ENCODE results near the gene SAMD4A.
A peak's percentile ranks its signal among the peaks of the same experiment; 100 is the strongest.

Gene SAMD4A

DNA sequence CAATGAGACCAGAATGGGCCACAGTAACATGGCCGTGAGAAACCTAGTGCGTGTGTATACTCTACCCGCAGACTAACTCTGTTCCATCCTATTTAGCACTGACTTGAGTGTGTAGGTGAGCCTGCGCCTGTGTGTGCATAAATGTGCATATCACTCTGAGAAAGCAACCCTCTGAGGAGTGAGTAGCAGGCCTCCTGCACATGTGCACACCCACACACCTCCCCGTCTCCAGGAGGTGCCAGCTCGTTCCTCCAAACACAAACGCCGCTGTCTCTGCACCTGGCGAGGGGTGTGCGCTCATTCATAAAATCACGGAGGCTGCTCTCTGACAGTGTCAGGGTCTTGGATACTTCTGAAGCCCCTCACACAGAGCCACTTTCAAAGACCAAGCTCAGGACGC, 196.8 kb downstream of the SAMD4A start:
- DNase-seq (ENCODE audit: low spot score) = no peak

DNA sequence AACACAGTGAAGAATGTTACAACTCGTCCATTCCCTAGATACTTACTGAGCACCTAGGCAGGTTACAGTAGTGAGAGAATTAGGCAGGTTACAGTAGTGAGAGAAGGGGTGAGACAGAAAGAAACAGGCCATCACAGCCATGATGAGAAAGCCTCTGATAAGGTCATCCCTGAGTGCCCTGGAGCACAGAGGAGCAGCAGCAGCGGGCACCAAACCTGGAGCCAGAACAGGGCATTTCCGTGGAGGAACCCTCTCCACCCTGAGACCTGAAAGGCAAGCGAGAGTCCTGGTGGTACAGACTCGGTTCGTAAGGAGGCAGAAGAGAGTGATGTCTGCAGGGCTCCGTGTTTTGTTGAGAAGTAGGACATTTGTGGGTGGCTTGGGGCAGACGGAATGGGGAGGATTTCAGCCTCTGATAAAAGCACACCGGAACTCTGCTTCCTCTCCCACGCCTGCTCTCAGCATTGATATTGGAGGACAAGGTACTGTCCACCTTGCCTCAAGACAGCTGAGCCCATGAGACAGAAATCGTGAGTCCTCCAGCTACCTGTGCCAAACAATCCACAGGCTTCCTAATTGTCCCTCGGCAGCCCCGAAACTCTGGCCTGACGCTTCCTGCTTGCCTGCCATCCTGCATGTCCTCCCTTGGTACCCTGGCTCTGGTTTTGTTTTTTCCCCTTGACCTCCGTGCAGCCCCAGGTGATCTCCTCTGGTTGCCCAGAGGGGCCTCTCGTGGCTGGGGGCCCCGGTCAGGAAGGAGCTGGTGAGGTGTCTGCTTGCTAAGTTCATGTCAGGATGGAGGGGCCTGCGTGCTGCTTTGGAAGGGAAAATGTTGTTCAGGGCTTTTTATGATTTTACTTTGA, 199.6 kb downstream of the SAMD4A start:
- DNase-seq (ENCODE audit: low spot score) = no peak

DNA sequence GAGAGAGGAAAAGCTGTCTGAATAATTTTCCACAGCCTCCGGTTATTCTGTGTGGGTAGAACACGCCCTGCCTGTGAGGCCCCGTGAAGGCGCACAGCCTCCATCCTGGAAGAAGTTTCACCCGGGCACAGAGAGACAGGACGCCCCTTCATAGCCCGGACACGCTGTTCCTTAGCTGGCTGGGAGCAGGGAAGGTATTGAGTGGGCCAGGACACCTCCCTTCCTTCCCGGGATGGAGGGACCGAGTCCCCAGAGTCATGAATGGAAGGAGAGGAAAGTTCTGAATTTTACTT, 200.2 kb downstream of the SAMD4A start:
- DNase-seq (ENCODE audit: low spot score) = no peak

DNA sequence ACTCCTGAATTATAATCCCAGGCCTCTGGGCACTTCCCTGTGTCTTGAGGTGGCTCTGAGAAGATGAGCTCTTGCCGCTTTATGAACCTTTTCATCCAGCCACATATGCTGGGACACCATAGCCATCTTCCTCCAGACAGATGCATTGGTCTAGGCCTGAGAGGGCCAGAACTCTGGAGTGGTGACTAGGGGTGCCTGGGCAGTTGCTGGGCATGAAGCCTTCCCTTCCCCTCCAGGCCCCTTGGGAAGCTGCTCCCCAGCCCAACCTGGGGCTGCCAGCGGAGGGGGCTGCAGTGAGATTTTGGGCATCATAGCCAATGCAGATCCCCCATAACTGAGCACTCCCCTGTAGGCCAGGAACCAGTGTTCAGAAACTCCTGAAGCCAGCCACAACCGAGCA, 200.5 kb downstream of the SAMD4A start:
- DNase-seq (ENCODE audit: low spot score) = no peak

DNA sequence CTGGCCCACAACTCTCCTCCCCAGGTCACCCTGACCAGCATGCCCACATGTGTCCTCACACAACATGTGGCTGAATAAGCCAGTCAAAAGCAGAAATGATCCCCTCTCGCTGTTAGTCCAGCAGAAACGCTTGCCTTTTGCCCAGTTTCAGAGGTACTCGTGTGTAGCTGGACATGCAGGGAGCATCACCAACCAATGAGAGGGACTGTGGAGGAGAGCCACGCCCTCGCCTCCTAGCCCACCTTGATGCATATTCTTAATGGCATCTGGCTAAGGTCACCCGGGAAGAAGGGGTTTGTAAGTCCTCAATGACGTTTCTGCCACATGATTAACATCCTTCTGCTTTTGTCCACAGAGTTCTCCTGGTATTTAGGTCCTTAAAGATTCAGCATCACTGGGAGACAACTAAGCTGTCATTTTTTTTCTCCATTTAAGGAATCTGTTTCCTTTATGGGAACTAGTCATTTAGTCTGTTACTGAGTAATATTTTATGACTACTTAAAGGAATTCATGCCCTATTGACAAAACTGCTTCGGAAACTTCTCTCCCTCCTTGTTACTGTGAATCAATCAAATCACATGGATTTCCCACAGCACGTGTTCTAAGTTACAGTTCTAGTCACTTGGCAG, 201.7 kb downstream of the SAMD4A start:
- DNase-seq (ENCODE audit: low spot score) = no peak

DNA sequence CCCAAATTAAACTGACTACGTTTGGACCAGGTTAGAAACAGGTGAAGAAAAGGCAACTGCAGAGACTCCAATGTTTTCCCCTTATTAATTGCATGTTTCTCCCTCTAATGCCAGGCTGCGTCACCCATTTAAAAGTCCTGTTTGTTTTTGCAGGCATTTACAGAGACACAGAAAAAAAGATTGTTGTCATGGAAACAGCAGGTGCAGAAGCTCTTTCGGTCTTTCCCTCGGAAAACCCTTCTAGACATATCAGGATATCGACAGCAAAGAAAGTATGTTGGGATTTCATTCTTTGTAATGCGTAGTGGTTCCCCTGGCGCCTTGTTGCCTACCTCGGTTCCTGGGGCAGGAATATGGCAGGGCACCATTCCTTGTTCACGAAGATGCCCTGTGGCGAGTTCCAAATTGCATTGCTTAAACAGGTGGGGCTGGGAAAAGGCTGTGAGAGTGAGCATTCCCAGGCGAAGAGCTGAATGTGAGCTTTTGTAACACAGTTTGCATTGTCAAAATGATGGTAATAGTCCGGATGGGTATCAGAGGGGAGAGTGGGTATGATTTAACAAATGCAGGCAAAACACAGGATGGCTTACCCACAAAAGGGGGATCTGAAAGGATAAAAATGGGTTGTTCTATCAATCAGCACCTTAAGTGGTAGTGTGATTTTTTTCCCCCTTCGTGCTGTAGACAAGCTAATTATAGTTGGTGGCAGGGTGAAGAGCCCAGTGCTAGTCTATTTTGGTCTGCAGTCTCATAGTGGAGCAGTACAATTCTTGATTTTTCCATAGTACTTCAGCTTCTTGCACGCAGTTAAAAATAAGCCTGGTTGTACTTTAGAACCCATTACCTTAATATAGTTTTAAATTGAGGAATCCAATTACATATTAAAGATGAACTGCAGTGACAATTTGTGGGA, 203.3 kb downstream of the SAMD4A start:
- DNase-seq (ENCODE audit: low spot score) = no peak

DNA sequence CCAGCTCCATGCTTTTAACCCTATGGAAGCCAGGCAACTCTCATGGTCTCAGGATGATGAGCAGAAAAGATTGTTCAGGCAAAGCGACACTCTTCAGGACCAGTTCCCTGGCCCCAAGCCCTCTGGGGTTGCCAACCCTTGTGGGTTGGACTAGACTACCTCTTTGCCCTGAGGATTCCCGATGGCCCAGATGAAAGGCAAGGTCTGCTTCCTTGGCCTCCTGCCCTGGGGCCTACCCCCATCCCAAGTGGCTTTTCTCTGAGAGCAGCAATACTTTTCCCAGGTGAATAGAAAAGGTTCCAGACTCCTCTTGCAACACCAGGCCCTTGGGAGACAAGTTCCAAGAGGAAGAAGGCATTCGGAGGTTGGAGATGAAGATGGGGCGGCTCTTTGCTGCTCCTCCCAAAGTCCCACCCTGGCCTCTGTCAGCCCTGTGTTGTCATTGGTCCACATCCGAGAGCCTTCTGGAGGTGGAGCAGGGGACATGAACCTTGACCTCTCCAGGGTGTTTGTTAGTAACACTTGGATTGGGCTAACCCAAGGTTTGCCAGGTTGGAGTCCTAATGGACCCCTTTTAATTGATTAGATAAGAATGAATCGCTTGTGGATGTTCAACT, 204.6 kb downstream of the SAMD4A start:
- DNase-seq (ENCODE audit: low spot score) = no peak

DNA sequence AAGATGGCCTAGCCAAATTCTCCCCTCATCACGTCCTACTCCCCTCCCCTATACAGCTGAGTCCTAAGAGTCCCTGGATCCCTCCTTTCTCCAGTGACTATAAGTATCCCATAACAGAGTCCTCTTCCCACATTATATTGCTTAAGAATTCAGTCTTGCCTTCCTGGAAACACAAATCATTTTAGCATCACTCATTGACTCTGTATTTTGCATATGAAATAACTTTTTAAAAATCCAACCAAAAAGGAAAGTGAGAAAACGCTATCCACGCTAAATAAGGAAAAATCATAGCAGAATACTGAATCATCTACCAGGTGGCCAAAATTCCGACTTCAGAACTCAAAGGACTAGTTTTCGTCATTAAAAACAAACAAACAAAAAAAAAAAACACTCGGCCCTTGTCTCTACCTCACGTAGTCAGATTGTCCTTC, 205.5 kb downstream of the SAMD4A start:
- DNase-seq (ENCODE audit: low spot score) = no peak

DNA sequence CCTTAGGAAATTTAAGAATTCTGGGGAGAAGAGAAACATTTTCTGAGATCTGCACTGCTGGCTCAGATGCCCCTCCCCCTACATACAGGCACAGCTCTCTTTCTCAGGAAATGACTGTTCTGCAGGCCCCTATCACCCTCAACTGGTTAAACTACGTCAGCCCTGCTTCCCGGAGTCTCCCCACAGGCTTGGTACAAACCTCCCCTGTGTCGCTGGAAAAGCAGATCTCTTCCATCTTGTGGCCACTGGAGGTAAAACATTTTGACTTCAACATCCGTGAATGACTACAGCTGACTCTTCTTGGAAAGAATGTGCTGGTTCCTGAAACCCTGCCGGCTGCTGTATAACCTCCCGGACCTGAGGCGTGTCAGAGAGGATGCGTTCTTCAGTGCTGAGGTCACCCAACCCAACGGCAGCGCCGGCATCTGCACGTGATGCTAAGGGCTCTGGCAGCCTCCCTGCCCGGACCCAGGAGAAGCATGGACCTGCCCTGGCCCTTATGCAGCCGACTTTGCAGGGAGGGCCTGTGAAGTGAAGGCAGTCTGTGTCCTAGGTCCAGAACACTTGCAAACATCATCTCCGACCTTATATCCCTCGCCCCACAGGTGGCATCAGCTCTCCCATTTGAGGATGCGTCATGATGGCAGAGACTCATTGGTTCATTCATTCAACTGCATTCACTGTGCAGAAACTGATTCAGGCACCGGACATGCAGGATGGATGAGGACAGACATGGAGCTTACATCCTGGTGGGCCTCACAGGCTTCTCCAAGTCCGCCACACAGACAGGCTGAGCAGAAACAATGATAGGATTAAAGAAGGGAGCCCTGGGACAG, 206.5 kb downstream of the SAMD4A start:
- DNase-seq (ENCODE audit: low spot score) = peak; percentile 62

DNA sequence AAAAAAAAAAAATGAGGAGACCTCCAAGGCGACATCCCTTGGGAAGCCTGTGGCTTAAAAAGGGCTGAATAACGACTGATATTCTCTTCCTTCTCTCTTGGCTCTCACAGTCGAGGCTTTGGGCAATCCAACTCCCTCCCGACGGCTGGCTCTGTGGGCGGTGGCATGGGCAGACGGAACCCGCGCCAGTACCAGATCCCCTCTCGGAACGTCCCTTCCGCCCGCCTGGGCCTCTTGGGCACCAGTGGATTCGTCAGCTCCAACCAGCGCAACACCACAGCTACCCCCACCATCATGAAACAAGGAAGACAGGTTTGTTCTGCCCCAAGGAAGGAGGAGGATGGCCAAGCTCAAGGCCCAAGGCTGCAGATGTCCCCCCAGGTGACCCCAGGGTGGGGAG, 207.9 kb downstream of the SAMD4A start:
- no peak for DNase-seq (ENCODE audit: low spot score)

DNA sequence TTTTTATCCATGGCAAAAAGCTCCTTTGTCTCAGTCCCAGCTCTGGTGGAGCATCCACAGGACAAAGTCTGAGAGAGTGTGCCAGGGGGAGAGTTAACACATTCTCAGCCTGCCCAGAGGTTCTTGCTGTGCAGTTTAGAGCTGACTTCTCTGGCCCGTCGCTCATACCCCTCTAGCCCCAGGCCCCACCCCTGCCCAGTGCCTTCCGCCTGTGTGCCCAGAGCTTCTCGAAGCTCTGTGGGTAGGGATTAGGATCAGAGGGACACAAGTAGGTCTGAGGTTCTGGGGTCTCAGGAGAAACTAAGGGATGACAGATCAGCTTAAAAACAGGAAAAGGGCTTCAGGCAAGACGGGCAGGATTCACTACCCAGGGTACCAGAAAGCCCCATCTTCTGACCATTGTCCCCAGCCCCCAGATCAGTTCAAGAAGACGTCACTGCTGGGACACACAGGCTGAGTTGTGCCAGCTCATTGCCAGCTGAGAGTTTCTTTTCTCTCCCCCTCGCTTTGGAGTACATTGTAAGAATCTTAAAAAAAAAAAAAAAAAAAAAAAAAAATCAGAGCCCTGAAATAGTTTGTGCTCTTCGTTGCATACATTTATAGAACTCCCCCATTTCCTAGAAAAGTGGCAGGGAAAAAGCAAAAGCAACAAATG, 208.7 kb downstream of the SAMD4A start:
- DNase-seq (ENCODE audit: low spot score) = no peak

DNA sequence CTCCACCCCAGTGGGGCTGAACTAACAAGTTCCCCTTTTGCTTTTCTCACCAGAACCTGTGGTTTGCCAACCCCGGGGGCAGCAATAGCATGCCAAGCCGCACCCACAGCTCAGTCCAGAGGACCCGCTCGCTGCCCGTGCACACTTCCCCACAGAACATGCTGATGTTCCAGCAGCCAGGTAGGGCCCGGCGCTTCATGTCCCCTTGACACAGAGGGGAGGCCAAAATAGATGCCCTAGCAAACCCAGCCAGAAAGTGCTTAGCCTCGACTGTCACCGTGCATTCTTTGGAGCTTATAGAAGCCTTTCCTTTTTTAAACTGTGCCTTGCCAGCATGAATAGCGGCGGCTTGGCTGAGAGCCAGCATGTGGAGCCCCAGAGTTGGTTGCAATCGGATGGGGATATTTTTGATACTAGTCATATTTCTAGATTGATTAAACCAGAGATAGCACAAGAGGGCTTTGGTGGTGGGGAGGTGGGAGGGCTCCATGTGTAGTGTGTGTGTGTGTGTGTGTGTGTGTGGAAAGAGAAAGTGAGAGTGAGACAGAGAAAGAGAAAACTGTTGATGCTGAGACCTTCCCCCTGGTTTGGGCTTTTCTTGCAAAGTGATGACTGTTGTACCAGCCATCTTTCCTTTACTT, 209.6 kb downstream of the SAMD4A start:
- no peak for DNase-seq (ENCODE audit: low spot score)

DNA sequence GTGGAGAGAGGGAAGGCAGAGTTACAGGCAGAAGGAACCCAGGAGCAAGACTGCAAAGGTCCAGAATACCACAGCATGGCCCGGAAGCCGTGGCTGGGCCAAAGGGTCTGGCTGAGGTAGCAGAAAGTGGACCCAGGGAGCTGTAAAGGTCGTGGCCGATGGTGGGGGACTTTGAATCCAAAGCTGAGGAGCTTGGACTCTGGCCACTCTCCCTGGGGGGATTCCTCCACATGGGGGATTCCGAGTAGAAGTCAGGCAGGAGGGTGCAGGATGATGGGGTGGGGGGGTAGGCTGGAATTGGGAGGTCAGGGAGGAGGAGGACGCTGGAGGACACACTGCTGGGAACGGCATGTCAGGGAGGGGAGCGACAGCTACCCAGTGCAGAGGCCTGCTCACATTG, 210.5 kb downstream of the SAMD4A start:
- DNase-seq (ENCODE audit: low spot score) = no peak

DNA sequence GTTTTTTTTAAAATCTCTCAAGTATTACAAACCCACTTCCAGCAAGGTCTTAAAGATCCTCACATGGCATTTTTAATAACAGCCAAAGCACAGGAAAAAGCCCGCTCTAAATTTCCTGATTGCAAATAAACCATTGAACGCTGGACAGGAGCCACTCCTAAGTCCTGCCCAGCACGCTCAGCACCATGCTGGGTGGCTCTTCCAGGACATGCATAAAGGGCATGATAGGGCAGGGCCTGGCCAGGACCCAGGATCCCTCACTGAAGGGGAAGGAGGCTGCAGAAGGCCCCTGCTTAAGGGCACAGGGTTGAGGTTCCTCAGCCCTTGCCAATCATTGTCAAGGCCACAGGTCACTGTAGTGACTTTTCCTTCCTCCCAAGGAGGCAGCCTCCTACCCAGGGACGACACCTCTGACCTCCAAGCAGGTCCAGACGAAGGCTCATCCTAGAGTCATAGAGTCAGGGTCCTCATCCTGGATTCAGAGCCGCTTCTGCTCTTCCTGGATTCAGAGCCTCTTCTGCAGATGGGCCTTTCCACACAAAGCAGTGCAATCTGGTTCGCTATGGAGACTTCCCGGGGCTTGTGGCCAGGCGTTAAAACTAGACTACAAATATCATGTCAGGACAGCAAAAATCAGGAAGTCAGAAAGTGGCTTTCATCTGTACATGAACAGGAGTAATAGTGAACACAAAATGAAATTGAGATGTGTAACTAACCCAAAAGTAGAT, 211.9 kb downstream of the SAMD4A start:
- peak; percentile 54 for DNase-seq (ENCODE audit: low spot score)

DNA sequence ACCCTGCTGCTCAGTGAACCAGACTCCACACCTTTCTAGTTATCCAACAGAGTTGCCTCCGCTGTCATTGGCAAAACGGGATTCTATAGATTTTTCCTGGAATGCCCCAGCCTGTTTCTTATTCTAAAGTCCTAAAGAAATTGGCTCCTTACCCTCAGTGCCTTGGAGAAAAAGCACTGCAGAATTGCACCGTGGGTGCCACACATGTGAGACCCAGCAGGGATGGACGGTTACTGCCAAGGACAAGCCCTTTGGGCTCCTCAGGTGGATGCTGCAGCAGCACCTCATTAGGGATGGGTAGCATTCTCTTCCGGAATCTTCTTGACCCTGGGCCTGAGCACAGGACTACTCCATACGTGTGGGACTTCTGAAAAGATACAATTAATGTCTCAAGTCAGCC, 214.2 kb downstream of the SAMD4A start:
- DNase-seq (ENCODE audit: low spot score) = no peak

DNA sequence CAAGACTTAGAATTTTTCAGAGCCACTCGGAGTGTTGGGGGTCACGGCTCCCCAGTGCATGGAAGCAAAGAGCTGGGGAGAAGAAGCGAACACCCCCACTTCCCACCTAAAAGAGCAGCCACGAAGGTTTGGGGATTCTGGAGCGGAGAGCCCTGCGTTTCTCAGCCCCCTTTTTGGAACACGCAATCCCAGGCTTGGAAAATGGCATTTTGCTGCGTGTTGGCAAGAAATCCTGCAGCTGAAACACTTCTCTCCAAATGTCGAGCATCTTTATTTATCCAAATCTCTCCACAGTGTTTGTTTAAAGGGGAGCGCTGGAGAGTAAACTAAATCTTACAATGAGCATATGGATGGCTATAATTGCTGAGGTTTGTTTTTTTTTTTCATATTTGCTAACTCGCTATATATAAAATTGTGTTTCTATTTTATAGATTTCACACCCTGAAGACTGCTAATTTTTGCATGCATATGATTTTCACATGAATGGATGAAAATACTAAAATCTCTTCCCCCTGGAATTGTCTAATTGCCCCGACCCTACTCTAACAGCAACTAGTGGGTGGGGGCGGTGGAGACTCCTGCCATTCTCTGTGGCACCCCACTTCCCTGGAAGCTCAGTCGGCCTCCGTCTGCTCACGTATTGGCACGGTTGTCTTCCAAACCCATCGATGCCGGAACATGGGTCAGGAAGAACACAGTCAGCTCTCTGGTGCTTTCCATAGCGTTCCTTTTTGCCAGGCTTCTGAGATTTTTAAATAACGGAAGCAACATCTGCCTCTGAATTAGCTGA, 215.2 kb downstream of the SAMD4A start:
- no peak for DNase-seq (ENCODE audit: low spot score)

DNA sequence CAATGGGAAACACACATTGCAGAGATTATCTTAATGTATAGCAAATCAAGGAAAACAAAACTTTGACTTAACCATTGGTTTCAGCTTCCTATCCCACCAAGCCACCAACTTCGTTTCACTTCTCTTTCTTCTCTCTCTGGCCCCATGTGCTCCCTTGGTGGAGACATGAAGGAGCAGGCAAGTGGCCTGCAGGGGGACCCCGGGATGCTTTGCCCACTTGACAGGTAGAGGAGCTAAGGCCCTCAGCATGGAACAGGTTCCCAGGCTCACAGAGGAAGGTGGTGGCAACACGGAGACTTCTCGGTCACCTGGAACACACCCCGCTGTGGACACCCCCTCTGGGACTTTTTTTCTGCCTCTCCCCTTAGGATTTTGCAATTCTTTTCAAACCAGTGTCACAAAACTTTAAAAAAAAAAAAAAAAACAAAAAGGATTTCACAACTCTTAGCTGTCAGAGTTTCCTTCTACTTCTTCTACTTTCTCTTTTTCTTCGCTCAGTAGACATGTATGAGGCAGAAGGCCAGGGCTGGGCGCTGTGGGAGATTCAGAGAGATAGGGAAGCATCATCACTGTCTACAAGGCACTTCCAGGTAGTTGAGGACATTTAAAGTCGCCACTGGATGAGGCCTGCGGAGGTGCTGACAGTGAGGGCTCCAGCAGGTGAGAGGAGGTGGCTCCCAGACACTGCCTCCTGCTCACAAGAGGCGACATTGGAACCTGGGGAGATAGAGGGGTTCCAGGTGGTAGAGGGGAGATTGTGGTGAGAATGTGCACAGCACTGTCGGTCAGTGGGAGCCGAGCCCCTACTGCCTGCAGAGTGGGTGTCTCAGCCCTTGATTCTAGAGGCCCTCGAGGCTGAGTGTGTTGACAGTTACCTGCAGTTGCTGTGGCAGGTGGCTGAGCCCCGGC, 216.1 kb downstream of the SAMD4A start:
- peak; percentile 51 for DNase-seq (ENCODE audit: low spot score)

DNA sequence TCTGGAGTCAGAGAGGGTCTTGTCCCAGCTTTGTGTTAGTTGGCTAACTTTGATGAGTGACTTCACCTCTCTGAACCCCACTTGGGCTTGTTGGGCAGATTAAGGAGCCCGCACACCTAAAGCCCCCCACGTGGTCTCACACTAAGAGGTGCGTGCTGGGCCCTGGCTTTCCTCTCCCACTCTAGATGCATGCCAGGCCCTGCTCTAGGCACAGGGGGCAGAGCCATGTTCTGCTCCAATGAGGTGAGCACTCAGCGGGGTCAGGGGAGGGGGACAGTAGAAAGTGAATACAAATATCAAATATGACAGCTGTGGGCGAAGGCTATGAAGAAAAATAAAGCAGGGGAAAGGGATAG, 216.7 kb downstream of the SAMD4A start:
- DNase-seq (ENCODE audit: low spot score) = no peak
